ENCODE measurements around the gene TMSB4X. TPM values are rescaled to one million over a fixed set of nuclear protein-coding genes. Genes with fewer than 3 reads are reported as not detected.

TMSB4X gene
- polyA plus RNA-seq, 1 of the 3 experiments (the other 2 are of a cell fraction), result 4,830 TPM

DNA sequence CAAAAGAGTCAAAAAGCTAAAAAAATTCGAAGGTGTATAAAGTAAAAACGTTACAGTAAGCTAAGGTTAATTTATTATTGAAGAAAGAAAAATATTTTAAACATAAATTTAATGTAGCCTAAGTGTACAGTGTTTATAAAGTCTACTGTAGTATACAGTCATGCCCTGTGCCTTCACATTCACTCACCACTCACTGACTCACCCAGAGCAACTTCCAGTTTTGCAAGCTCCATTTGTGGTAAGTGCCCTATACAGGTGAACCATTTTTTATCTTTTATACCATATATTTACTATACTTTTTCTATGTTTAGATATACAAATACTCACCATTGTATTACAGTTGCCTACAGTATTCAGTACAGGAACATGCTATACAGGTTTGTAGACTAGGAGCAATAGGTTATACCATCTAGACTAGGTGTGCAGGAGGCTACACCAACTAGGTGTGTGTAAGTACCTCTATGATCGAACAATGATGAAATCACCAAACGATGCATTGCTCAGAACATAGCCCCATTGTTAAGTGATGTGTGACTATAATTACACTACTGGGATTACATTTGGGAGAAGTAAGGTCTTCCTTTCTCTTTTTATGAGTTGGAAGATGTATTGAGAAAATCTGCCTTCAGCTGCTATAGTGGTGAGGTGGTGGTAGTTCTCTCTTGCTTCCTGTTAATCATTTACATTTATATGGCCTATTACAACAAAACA is 27.2 kb downstream of the TMSB4X start:
- H3K36me3 ChIP-seq (replicated peaks in 1 of 2; ENCODE audit: control insufficient read depth in 1 of 2, insufficient read depth in 2 of 2, low read length in 1 of 2), result no peaks in the 10 kb centered on the region
- TF ChIP-seq SIN3A (IDR thresholded peaks at IDR 0.05; ENCODE audit: borderline replicate concordance, low read depth, low read length) (no peak), FOSL2 (IDR thresholded peaks at IDR 0.05; ENCODE audit: borderline replicate concordance, low read depth) (peak; percentile 20; the same call in 1 of the 2 replicates), GABPA (IDR thresholded peaks at IDR 0.05; ENCODE audit: low read depth) (no peak)
- no peak overlapping the region for H3K4me3 ChIP-seq (ENCODE audit: low read depth in 2 of 2, low read length in 1 of 2)
- 31% methylated on average over 4 of the region's 4 CpGs for WGBS (ENCODE audit: low lambda C conversion rate)
- H3K27me3 ChIP-seq (ENCODE audit: insufficient read depth), result no peaks in the 10 kb centered on the region
- no peak overlapping the region for H3K4me2 ChIP-seq
- ChIA-PET CTCF (interaction anchor here (1.0 kb wide), 1 partner anchor 486 kb away, joined by 4 read pairs; no protein-coding TSS in a partner anchor), POLR2A (no interaction called here)
- no peak overlapping the region for H3K27ac ChIP-seq (ENCODE audit: low read depth in 2 of 2, low read length in 1 of 2)
- H4K20me1 ChIP-seq (ENCODE audit: insufficient read depth), result no peaks in the 10 kb centered on the region
- H2AFZ ChIP-seq (ENCODE audit: low read depth), result no peak overlapping the region
- H3K9ac ChIP-seq, result no peak overlapping the region
- no peaks in the 10 kb centered on the region for H3K79me2 ChIP-seq (ENCODE audit: insufficient read depth)
- H3K9me3 ChIP-seq, result no peaks in the 10 kb centered on the region
- peaks cover 2 to 24% of the 10 kb centered on the region in 2 experiments; a peak in 3 of 4 replicates for H3K4me1 ChIP-seq (ENCODE audit: control insufficient read depth in 1 of 2, insufficient read depth in 2 of 2, low read depth in 1 of 2, low read length in 1 of 2)
- H3K9me2 ChIP-seq, result no peaks in the 10 kb centered on the region
- H3F3A ChIP-seq (replicated peaks; ENCODE audit: insufficient read depth), result peaks cover 23% of the 10 kb centered on the region
- DNase-seq, result no peak

DNA sequence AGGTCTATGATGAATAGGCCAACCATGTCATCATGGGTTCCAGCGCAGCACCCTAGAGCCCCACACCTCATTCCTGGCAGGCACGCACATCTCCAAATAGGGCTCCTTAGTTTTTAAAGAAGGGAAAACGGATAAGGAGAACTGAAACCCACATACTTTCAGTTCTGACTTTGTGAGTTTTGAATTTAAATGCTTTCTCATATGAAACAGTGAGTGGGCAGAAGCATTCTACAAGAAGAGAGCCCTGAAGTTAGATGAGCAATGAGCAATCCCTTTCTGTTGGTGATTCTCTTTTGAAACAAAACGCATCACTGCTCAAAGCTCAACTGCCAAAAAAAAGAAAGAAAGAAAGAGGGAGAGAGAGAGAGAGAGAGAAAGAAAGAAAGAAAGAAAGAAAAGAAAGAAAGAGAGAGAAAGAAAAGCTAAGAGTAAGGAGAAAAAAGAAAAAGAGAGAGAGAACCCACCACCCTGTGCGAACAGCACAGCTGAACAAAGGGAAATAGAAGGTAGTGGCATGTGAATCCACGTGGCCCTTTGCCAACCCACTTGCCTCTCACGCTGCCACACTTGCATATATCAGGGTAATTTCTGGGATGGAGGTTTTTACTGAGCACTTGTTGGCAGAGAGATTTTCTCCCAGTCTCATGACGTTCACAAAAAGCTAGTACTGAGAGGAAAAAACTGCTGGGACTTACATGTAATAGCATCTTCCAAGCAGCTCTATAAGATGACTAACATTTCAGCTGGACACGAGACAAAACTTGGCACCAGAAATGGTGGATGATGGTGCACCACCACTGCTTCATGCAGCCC is 31.0 kb downstream of the TMSB4X start:
- H3K27ac ChIP-seq (ENCODE audit: low read depth in 2 of 2, low read length in 1 of 2), result peak overlapping the region; percentile 22 to 68; a peak in 3 of 4 replicates

More for the DNA sequence above, 31.0 kb downstream of the TMSB4X start:
- DNase-seq, result no peak
- H3K9me3 ChIP-seq, result no peaks in the 10 kb centered on the region
- peak overlapping the region; percentile 10; the same call in 1 of the 2 replicates for H2AFZ ChIP-seq (ENCODE audit: low read depth)
- TF ChIP-seq FOSL2 (IDR thresholded peaks at IDR 0.05; ENCODE audit: borderline replicate concordance, low read depth) (peak; percentile 10; the same call in 1 of the 2 replicates), NFIC (IDR thresholded peaks at IDR 0.05; ENCODE audit: borderline replicate concordance) (peak; percentile 72; the same call in 1 of the 2 replicates), RFX5 (IDR thresholded peaks at IDR 0.05; ENCODE audit: low read length) (no peak)
- TF ChIP-seq, protein P1, sequence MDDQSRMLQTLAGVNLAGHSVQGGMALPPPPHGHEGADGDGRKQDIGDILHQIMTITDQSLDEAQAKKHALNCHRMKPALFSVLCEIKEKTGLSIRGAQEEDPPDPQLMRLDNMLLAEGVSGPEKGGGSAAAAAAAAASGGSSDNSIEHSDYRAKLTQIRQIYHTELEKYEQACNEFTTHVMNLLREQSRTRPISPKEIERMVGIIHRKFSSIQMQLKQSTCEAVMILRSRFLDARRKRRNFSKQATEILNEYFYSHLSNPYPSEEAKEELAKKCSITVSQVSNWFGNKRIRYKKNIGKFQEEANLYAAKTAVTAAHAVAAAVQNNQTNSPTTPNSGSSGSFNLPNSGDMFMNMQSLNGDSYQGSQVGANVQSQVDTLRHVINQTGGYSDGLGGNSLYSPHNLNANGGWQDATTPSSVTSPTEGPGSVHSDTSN (IDR thresholded peaks at IDR 0.05), result 0 out of 2 replicates have a peak, but pooled peaks have one; percentile 3
- ChIA-PET POLR2A (no interaction called here), CTCF (interaction anchor here (0.9 to 1.1 kb wide), 3 partner anchors 9 to 59 kb away, joined by 3 to 4 read pairs (median 3); no protein-coding TSS in a partner anchor)
- peaks cover 41% of the 10 kb centered on the region for H3F3A ChIP-seq (replicated peaks; ENCODE audit: insufficient read depth)
- H3K36me3 ChIP-seq (replicated peaks in 1 of 2; ENCODE audit: control insufficient read depth in 1 of 2, insufficient read depth in 2 of 2, low read length in 1 of 2), result no peaks in the 10 kb centered on the region
- no peaks in the 10 kb centered on the region for H4K20me1 ChIP-seq (ENCODE audit: insufficient read depth)
- H3K79me2 ChIP-seq (ENCODE audit: insufficient read depth), result no peaks in the 10 kb centered on the region
- peak overlapping the region; percentile 27; the same call in 1 of the 2 replicates for H3K9ac ChIP-seq
- no peaks in the 10 kb centered on the region for H3K9me2 ChIP-seq
- WGBS (ENCODE audit: low lambda C conversion rate), result 39% methylated on average over 9 of the region's 9 CpGs
- peak overlapping the region; percentile 65 for H3K4me2 ChIP-seq
- peaks cover 0 to 35% of the 10 kb centered on the region in 2 experiments; a peak in 3 of 4 replicates for H3K4me1 ChIP-seq (ENCODE audit: control insufficient read depth in 1 of 2, insufficient read depth in 2 of 2, low read depth in 1 of 2, low read length in 1 of 2)
- H3K4me3 ChIP-seq (ENCODE audit: low read depth in 2 of 2, low read length in 1 of 2), result no peak overlapping the region
- no peaks in the 10 kb centered on the region for H3K27me3 ChIP-seq (ENCODE audit: insufficient read depth)
